ENCODE measurements around the gene WASL. TPM values are rescaled to one million over a fixed set of nuclear protein-coding genes. Genes with fewer than 3 reads are reported as not detected.

Gene WASL
- total and polyA plus RNA-seq, 2 of the 13 experiments (the other 11 are each of a cell fraction or from before 2014, with no cell fraction given), result 7.9 to 12.8 TPM

GRCh38 chr7:123655614-123656013 lies 93.2 kb downstream of the WASL start, which contains the start of gene LMOD2:
TSS of gene LMOD2 (plus strand) at chr7:123655866. CDS start at chr7:123655964, 98 bp downstream.
- ChIA-PET POLR2A (no interaction called here), CTCF (ENCODE audit: low intra/inter-chr PET ratio, low total read pairs) (no interaction called here)
- no peak within 1 kb of the TSS for H3K27ac ChIP-seq (ENCODE audit: extremely low read length, insufficient read depth, low read length)
- ATAC-seq (no peak), FAIRE-seq (no peak), DNase-seq (ENCODE audit: low spot score) (no peak)
- H3K9ac ChIP-seq (ENCODE audit: insufficient read depth, low read depth, low read length), result no peak within 1 kb of the TSS
- BruUV-seq (replicated peaks), result no TSS peak
- no peak within 1 kb of the TSS for H3K4me2 ChIP-seq (ENCODE audit: low read depth, low read length)
- no peaks in the 10 kb centered on the region for H3K27me3 ChIP-seq (ENCODE audit: control insufficient read depth in 1 of 2, insufficient read depth in 2 of 2, low read length in 2 of 2)
- H3K4me3 ChIP-seq (replicated peaks in 1 of 3; ENCODE audit: insufficient read depth in 1 of 3, low read depth in 2 of 3, low read length in 3 of 3), result no peak within 1 kb of the TSS
- no peaks in the 10 kb centered on the region for H4K20me1 ChIP-seq (ENCODE audit: insufficient read depth, low read length)
- intact Hi-C loops (cut with micrococcal nuclease; ENCODE audit: unreplicated experiment) (no loop called here), in situ Hi-C loops (cut with HindIII; ENCODE audit: extremely low pct_ligation_motif_present, low pct_unique_long_range_greater_than_20kb) (no loop called here)
- WGBS (ENCODE audit: low lambda C conversion rate), result 21% methylated on average over 6 of the region's 6 CpGs
- no peaks in the 10 kb centered on the region for H3K79me2 ChIP-seq (ENCODE audit: insufficient read depth, low read length)
- no peaks in the 10 kb centered on the region for H3K4me1 ChIP-seq (ENCODE audit: insufficient read depth, low read length)
- H2AFZ ChIP-seq (ENCODE audit: low read length), result no peak within 1 kb of the TSS
- no peaks in the 10 kb centered on the region for H3K9me3 ChIP-seq (ENCODE audit: low read length)
- no peaks in the 10 kb centered on the region for H3K36me3 ChIP-seq (replicated peaks in 1 of 2; ENCODE audit: control insufficient read depth in 1 of 2, insufficient read depth in 2 of 2, low read length in 2 of 2)
- no peak for TF ChIP-seq ZNF605 (CRISPR knock-in tag; IDR thresholded peaks at IDR 0.05)
- no peak for TF ChIP-seq ZIK1 (CRISPR knock-in tag; IDR thresholded peaks at IDR 0.05; ENCODE audit: borderline replicate concordance, low read depth)
- TF ChIP-seq ZBTB39 (CRISPR knock-in tag; IDR thresholded peaks at IDR 0.05), result no peak
- TF ChIP-seq ZNF503 (CRISPR knock-in tag; IDR thresholded peaks at IDR 0.05), result no peak
- TF ChIP-seq ZNF234 (CRISPR knock-in tag; conservative IDR thresholded peaks at IDR 0.05), result no peak
- no peak for TF ChIP-seq RBAK (CRISPR knock-in tag; IDR thresholded peaks at IDR 0.05)
- TF ChIP-seq AHDC1 (CRISPR knock-in tag; IDR thresholded peaks at IDR 0.05; ENCODE audit: borderline replicate concordance), result no peak
- TF ChIP-seq SMAD9 (CRISPR knock-in tag; IDR thresholded peaks at IDR 0.05), result no peak
- TF ChIP-seq ISX (CRISPR knock-in tag; conservative IDR thresholded peaks at IDR 0.05), result no peak
- TF ChIP-seq HMG20B (CRISPR knock-in tag; conservative IDR thresholded peaks at IDR 0.05), result no peak
- no peak for TF ChIP-seq ZNF124 (CRISPR knock-in tag; IDR thresholded peaks at IDR 0.05)
- TF ChIP-seq PAXIP1 (CRISPR knock-in tag; conservative IDR thresholded peaks at IDR 0.05), result no peak
- TF ChIP-seq ZNF24 (IDR thresholded peaks at IDR 0.05), result no peak
